Glomerular endothelial cell (primary cell): ENCODE data around the gene ALG12. TPM values are rescaled to one million over a fixed set of nuclear protein-coding genes. Genes with fewer than 3 reads are reported as not detected.

Experiments
- DNase-seq: peaks from one replicate; pipeline ENCODE4 v3.0.0-alpha.2; 2011; ENCODE audit warnings: low read depth, low spot score; ENCODE audit errors: extremely low read depth
- total RNA-seq: library from RNA; depleted of rRNA; stranded (reverse); fragments of >200 nt; gene quantifications from 2 replicates; pipeline ENCODE4 v1.2.3, GENCODE V29; 2015

Gene ALG12
- total RNA-seq, 1 donor from 2014 or later = 14.5 TPM

DNA sequence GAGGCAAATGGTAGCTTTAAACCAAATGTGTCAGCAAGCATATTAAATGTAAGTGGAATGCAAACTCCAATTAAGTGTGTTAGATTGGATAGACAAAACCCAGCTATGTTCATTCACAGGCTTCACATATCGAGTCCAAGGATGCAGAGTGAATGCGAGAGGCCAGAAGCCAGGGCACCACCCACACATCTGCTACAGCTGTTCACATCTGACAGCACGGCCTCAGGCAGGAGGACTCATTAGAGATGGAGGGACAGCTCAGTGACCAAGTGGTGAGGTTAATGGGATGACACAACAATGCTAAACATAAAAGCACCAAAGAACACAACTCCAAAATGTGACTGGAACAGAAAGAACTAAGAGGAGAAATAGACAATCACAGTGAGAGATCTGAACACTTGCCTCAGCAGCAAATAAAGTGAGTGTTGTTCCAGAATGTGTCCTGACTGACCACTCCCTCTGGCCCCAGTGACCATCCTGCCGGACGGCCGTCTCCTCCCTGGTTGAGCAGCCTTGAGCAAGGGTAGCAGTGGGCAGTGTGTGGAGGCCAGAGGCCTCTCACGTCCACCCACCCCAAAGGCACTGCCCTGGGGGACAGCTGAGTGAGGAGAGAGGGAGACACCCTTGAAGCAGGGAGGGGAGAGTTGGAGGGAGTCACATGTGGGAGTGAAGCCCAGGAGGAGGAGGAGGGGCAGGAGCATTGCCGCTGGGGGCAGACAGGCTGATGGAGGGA, 23.8 kb downstream of the ALG12 start:
- no peak for DNase-seq

- no peak for DNase-seq
Observed at GRCh38 chr22:49893025-49893424, 25.2 kb downstream of the ALG12 start.

DNA sequence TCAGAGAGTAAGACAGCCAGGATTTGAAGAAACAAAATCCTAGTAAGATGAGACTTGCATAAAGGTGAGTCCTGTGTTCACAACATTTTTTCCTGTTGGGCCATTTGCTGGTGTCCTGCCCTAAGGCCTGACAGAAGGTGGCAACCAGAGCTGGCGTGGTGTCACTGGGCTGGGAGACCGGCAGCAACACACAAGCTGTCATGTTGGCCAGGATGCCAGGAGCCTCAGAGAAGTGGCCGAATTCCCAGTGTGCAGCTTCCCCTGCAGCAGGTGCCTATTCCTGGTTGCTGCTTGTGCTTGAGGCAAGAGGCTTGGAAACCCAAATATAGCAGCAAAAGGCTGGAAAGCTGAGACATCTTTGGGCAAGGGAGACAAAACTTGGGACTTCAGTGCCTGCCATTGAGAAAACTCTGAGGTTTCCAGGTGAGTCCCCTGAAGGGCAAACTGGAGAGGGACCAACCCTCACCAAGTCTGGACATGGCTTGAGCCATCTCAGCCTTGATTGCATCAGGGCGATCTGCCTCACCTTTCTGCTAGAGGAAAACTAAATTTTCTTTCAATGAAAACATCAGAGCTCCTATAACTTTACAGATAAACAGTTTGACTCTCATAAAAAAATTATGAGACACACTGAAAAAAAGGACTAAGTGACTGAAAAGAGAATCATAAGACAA, 25.9 kb downstream of the ALG12 start:
- no peak for DNase-seq

GRCh38 chr22:49889071-49889470, 29.2 kb downstream of the ALG12 start:
- DNase-seq = no peak

- DNase-seq = no peak
Observed at GRCh38 chr22:49887702-49888101, 30.5 kb downstream of the ALG12 start.

- DNase-seq = no peak
Observed at GRCh38 chr22:49887064-49887451, 31.2 kb downstream of the ALG12 start.

DNA sequence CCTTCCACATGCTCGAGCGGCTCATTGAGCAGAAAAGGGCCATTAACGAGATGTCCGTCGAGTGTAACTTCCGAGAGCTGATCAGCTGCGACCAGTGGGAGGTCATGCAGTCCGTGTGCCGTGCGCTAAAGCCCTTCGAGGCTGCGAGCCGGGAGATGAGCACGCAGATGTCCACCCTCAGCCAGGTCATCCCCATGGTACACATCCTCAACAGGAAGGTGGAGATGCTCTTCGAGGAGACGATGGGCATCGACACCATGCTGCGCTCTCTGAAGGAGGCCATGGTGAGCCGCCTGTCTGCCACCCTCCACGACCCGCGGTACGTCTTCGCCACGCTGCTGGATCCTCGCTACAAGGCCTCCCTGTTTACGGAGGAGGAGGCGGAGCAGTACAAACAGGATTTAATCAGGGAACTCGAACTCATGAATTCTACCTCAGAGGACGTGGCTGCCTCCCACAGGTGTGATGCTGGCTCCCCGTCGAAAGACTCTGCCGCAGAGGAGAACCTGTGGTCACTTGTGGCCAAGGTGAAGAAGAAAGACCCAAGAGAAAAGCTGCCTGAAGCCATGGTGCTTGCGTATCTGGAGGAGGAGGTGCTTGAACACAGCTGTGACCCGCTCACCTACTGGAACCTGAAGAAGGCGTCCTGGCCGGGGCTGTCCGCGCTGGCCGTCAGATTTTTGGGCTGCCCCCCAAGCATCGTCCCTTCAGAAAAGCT, 31.7 kb downstream of the ALG12 start:
- no peak for DNase-seq

DNA sequence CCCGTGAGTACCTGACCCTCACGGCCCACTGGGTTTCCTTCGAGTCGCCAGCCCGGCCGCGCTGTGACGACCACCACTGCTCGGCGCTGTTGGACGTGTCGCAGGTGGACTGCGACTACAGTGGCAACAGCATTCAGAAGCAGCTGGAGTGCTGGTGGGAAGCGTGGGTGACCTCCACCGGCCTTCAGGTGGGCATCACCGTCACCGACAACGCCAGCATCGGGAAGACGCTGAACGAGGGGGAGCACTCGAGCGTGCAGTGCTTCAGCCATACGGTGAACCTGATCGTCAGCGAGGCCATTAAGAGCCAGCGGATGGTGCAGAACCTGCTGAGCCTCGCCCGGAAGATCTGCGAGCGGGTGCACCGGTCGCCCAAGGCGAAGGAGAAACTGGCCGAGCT, 32.4 kb downstream of the ALG12 start:
- no peak for DNase-seq

- DNase-seq = no peak
Observed at GRCh38 chr22:49885281-49885680, 33.0 kb downstream of the ALG12 start.

- DNase-seq = no peak
Observed at GRCh38 chr22:49884503-49885260, 33.6 kb downstream of the ALG12 start.

- DNase-seq = no peak
Observed at GRCh38 chr22:49884075-49884474, 34.2 kb downstream of the ALG12 start.

GRCh38 chr22:49883294-49883640, 35.0 kb downstream of the ALG12 start:
- no peak for DNase-seq

- DNase-seq = no peak
Observed at GRCh38 chr22:49882519-49883293, 35.5 kb downstream of the ALG12 start.

GRCh38 chr22:49881856-49882255, 36.4 kb downstream of the ALG12 start:
- no peak for DNase-seq

GRCh38 chr22:49880281-49880680, 38.0 kb downstream of the ALG12 start:
- DNase-seq = peak; percentile 22

- DNase-seq = no peak
Observed at GRCh38 chr22:49879871-49880270, 38.4 kb downstream of the ALG12 start.

GRCh38 chr22:49878206-49878605, 40.0 kb downstream of the ALG12 start:
- DNase-seq = no peak

GRCh38 chr22:49877642-49878041, 40.6 kb downstream of the ALG12 start:
- DNase-seq = no peak

- DNase-seq = no peak
Observed at GRCh38 chr22:49873228-49873940, 44.9 kb downstream of the ALG12 start.

GRCh38 chr22:49872347-49872746, 45.9 kb downstream of the ALG12 start:
- no peak for DNase-seq
